Ascending aorta (tissue), 2 donors: Measurements from ENCODE around the gene SIL1. TPM values are rescaled to one million over a fixed set of nuclear protein-coding genes. Genes with fewer than 3 reads are reported as not detected.

ENCODE experiments used
- DNase-seq, 2 donors: peaks; one replicate each; pipeline ENCODE4 v3.0.0-alpha.2; 2019; ENCODE audit warnings: low spot score in 2 of 2
- H3K27ac ChIP-seq, 2 donors: fragments of 200-600 bp; sonication (generic); one replicate each; pipeline ENCODE4 v1.5.1; 2016 to 2017; ENCODE audit warnings: mild to moderate bottlenecking in 1 of 2
- H3K27me3 ChIP-seq: fragments of 200-600 bp; sonication (generic); one replicate; pipeline ENCODE4 v1.5.1; 2017
- H3K36me3 ChIP-seq, 2 donors: fragments of 200-600 bp; sonication (generic); one replicate each; pipeline ENCODE4 v1.5.1; 2016
- H3K4me1 ChIP-seq, 2 donors: fragments of 200-600 bp; sonication (generic); one replicate each; pipeline ENCODE4 v1.5.1; 2016 to 2017; ENCODE audit warnings: mild to moderate bottlenecking in 1 of 2
- H3K4me3 ChIP-seq, 2 donors: fragments of 200-600 bp; sonication (generic); one replicate each; pipeline ENCODE4 v1.5.1; 2016 to 2017; ENCODE audit warnings: mild to moderate bottlenecking in 1 of 2
- H3K9me3 ChIP-seq, 2 donors: fragments of 200-600 bp; sonication (generic); one replicate each; pipeline ENCODE4 v1.5.1; 2016
- CTCF ChIP-seq, 3 experiments: fragments of 200-600 bp in 2 of 3; fragments of 450-650 bp in 1 of 3; sonication (generic) in 2 of 3; IDR thresholded peaks; one replicate each; pipeline ENCODE4 v1.5.1; 2016 to 2019; ENCODE audit warnings: antibody characterized with exemption in 3 of 3, mild to moderate bottlenecking in 1 of 3, moderate library complexity in 1 of 3
- intact Hi-C: fragments of 100-400 bp; cut with DNase I; formaldehyde crosslinking; loops from one replicate; pipeline ENCODE4 v1.15.1; 2023
- total RNA-seq: library from RNA; depleted of rRNA; stranded (reverse); fragments of >200 nt; gene quantifications from one replicate; pipeline ENCODE4 v1.1.0, GENCODE V29; 2016

Gene SIL1
- total RNA-seq, 1 donor from 2014 or later, result 53.4 TPM

- H3K4me3 ChIP-seq, result no peak overlapping the region
- TF ChIP-seq CTCF (IDR thresholded peaks at IDR 0.05), result no peak
- intact Hi-C loops, result no loop called here
- H3K9me3 ChIP-seq, result no peaks in the 10 kb centered on the region
- no peaks in the 10 kb centered on the region for H3K27me3 ChIP-seq
- H3K4me1 ChIP-seq, result peaks cover 5 to 21% of the 10 kb centered on the region in 2 donors
- peak overlapping the region; percentile 68 to 76 for H3K27ac ChIP-seq
- no peak for DNase-seq
- H3K36me3 ChIP-seq, result peaks cover 2 to 6% of the 10 kb centered on the region in 2 donors
Measured at GRCh38 chr5:139021346-139021745, 176.8 kb downstream of the SIL1 start.

GRCh38 chr5:139019880-139020279 lies 178.3 kb downstream of the SIL1 start:
- intact Hi-C loops, result no loop called here
- Histone ChIP-seq H3K27me3 (no peaks in the 10 kb centered on the region), H3K36me3 (peaks cover 2 to 6% of the 10 kb centered on the region in 2 donors), H3K4me3 (no peak overlapping the region), H3K27ac (peak overlapping the region; percentile 56 to 76), H3K4me1 (peaks cover 5 to 19% of the 10 kb centered on the region in 2 donors), H3K9me3 (no peaks in the 10 kb centered on the region)
- no peak for TF ChIP-seq CTCF (IDR thresholded peaks at IDR 0.05)
- DNase-seq, result no peak

- H3K36me3 ChIP-seq, result peaks cover 2 to 6% of the 10 kb centered on the region in 2 donors
Measured at GRCh38 chr5:139019211-139019610, 179.0 kb downstream of the SIL1 start.

GRCh38 chr5:139017624-139018023 lies 180.5 kb downstream of the SIL1 start:
- no peak for DNase-seq

More at GRCh38 chr5:139019211-139019610, 179.0 kb downstream of the SIL1 start:
- Histone ChIP-seq H3K4me3 (no peak overlapping the region), H3K27me3 (no peaks in the 10 kb centered on the region), H3K9me3 (no peaks in the 10 kb centered on the region), H3K27ac (peak overlapping the region; percentile 56 to 76), H3K4me1 (peaks cover 5 to 19% of the 10 kb centered on the region in 2 donors)
- no peak for TF ChIP-seq CTCF (IDR thresholded peaks at IDR 0.05)
- no peak for DNase-seq
- intact Hi-C loops, result no loop called here

GRCh38 chr5:139016186-139016585 lies 182.0 kb downstream of the SIL1 start:
- no peak for TF ChIP-seq CTCF (IDR thresholded peaks at IDR 0.05)
- Histone ChIP-seq H3K27ac (no peak overlapping the region), H3K9me3 (no peaks in the 10 kb centered on the region), H3K4me3 (no peak overlapping the region), H3K4me1 (no peaks in the 10 kb centered on the region), H3K27me3 (no peaks in the 10 kb centered on the region), H3K36me3 (peaks cover 2 to 6% of the 10 kb centered on the region in 2 donors)
- intact Hi-C loops, result no loop called here
- DNase-seq, result no peak

More at GRCh38 chr5:139017624-139018023, 180.5 kb downstream of the SIL1 start:
- H3K4me1 ChIP-seq, result peaks cover 0 to 6% of the 10 kb centered on the region in 2 donors
- no peak for TF ChIP-seq CTCF (IDR thresholded peaks at IDR 0.05)
- H3K27ac ChIP-seq, result no peak overlapping the region
- H3K4me3 ChIP-seq, result no peak overlapping the region
- H3K27me3 ChIP-seq, result no peaks in the 10 kb centered on the region
- H3K9me3 ChIP-seq, result no peaks in the 10 kb centered on the region
- intact Hi-C loops, result no loop called here
- H3K36me3 ChIP-seq, result peaks cover 2 to 6% of the 10 kb centered on the region in 2 donors

GRCh38 chr5:139014726-139015125 lies 183.4 kb downstream of the SIL1 start:
- H3K4me1 ChIP-seq, result no peaks in the 10 kb centered on the region
- no peaks in the 10 kb centered on the region for H3K27me3 ChIP-seq
- intact Hi-C loops, result no loop called here
- H3K9me3 ChIP-seq, result no peaks in the 10 kb centered on the region
- DNase-seq, result no peak
- no peak for TF ChIP-seq CTCF (IDR thresholded peaks at IDR 0.05)
- H3K4me3 ChIP-seq, result no peak overlapping the region
- peaks cover 2 to 6% of the 10 kb centered on the region in 2 donors for H3K36me3 ChIP-seq
- no peak overlapping the region for H3K27ac ChIP-seq
